HG02798 (cell line): Measurements from ENCODE around the gene DIP2C.

ENCODE experiments used
- ATAC-seq: cut with Tn5 transposase; IDR thresholded peaks from one replicate; pipeline ENCODE4 v1.9.1; 2021; ENCODE audit warnings: mild to moderate bottlenecking; ENCODE audit not compliant: unreplicated experiment, poor library complexity

DIP2C gene

DNA sequence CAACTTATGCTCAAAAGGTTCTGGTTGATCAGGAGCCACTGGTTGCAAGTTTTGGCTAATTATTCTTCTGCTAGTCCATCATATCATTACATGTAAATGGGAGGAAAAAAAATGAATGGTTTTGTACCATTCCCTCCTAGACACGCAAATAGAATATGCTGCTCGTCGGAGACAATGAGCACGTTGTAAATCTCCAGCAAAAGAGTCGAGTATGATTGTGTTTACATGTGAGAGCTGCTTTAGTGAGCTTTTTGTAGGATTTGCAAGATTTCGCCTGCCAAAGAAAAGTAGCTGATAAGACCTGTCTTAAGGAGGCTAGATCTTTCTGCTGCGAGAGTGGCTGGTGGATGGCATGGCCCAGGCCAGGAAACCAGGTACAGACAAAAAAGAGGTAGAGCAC, 445.2 kb downstream of the DIP2C start:
- no peak for ATAC-seq

DNA sequence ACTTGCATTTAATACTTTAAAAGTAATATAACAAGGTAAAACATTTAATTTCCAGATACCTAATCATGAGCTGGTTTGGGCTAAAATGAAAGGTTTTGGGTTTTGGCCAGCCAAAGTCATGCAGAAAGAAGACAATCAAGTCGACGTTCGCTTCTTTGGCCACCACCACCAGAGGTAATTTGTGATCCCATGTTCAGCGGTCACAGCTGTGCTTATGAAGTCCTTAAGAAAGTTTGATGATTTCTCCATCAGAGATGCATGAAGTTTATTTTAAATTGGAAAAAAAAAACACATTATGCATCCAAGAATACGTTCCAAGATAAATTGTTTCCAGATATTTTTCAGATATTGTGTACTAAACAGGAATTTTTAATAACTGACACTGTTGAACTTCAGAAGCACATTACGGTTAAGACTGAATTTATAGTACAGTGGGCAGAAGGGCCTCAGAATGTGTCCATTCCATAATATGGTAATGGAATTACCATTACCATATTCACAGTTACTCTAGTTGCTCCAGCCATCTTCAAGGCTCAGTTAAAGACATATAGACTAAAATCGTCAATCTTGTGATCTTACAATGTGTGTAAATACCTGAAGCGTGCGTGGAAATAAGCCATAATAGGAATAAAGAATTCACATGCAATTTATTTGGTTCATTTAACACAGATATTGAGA, 447.4 kb downstream of the DIP2C start:
- no peak for ATAC-seq

DNA sequence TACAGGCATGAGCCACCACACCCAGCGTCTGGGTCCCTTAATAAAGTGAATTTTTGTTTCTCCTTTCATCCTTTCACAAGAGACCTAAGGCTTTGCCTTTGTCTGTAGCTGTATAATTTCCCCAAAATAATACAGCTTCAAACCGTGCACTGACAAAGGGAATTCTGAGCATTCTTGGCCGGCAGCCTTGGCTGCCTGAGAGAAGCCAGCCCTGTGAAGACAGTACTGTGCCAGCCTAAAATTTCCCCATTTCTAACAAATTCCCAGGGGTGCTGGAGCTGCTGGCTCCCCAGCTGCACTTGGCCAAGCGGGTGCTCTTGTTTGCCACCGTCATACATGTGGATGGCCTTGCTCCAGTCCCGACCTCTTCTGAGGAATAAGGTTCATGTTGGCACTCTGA, 448.0 kb downstream of the DIP2C start:
- ATAC-seq = no peak

DNA sequence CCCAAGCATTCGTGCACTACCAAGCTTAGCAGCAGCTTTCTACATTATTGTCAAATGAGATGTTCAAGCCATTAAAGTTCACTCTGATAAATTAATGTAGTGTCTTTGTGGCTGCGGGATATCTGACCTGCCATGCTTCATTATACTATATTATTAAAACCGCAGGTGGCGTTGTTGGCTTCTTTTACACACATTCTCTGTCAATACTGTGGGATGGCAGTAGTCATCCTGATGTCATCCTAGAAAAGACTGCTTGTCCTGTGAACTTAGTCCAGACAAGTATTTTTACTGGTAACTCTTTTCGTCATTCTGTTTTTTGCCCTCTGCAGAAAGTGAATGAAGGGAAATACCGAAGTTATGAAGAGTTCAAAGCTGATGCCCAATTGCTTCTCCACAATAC, 450.4 kb downstream of the DIP2C start:
- no peak for ATAC-seq

DNA sequence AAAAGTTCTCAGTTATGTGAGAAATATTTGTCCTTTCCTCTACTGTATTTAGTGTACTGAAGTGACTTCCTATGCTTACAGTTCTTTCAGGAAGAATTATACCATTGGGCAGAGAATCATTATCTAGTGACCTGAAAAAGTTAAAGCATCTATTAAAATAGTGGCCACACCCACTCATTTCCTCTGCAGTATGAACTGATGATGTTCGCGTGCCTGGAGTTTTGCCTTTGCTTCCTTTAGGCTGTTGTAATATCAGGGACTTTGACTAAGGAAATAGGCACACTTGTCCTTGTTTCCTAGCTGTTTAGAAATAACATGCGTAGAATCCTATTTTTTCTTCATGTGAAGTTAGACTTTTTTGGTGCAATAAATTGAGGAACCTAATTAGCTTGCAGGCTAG, 453.6 kb downstream of the DIP2C start:
- no peak for ATAC-seq

DNA sequence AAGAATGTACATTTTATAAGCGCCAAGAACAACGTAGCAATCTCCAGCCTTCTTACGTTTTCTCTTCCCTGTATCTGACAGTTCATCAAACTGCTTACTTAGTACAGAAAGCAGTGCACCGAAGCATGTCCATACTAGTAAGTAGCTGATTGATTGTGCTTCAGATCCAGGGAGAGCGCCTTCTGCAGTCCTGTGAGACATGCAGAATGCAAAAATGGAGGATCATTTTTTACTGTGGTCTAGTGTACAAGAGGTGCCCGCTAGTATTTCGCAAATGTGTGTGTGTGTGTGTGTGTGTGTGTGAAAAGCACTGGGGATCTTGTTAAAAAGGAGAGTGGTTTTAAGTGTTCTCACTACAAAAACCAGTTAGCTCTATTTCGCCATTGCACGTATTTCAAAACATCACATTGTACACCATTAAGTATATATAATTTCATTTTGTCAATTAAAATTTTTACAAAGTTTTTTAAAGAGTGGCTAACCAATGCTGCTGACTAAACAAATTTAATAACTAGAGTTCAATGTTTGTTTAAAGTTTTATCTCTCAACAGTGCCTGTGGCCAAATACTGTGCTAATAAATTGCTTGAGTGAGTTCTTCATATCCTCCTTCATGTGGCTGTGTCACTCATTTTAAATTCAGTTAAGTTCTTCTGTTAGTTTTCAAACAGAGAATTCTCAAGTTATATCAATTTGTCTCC, 454.6 kb downstream of the DIP2C start:
- no peak for ATAC-seq

DNA sequence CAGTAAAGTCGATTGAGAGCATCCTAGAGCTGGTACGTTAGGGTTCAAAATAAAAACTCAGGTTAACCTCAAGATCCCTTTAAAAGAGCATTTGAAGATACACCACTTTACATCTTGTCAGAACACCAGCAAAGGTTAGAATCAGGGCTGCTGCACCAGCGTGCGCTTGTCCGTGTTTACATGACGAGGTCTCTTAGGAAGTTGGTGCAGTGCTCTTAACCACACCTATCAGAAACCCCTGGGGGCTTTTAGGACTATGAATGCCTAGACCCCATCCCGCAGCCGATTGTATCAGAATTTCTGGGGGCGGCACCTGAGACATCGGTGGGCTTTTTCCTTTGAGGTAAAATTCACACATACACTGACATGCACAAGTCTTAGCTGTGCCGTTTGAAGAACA, 456.6 kb downstream of the DIP2C start:
- no peak for ATAC-seq

DNA sequence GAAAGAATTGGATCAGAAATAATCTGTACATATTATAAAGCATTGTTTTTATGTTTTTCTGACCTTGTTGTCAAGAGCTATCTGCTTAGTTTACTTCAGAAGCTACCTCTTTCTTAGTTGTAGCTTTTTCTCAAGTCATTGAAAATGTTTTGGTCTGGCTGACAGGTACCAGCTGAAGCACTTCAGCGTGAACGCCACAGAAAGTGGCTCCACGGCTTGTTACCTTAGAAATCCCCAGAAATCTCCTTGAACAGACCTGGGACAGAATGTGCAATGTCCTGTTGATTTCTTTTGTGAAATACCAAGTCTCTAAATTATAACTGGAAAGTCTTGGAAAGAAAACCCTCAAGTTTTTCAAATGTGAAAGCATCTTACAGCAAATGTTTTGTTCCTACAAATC, 457.4 kb downstream of the DIP2C start:
- ATAC-seq = no peak

DNA sequence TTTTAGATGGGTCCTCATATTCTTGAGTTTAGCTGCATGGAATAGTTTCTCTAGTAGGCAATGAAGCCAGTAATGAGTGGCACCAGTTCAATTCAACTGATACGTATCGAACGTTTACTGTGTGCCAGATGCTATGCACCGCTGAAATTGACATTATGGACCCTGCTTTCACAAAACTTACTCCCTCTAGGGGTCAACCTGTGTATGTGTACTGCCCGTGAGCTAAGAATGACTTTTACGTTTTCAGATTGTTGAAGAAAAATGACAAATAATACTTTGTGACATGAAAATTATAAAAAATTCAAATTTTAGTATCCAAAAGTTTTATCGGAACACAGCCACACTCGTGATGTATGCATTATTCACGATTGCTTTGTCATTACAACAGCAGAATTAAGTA, 458.7 kb downstream of the DIP2C start:
- no peak for ATAC-seq

DNA sequence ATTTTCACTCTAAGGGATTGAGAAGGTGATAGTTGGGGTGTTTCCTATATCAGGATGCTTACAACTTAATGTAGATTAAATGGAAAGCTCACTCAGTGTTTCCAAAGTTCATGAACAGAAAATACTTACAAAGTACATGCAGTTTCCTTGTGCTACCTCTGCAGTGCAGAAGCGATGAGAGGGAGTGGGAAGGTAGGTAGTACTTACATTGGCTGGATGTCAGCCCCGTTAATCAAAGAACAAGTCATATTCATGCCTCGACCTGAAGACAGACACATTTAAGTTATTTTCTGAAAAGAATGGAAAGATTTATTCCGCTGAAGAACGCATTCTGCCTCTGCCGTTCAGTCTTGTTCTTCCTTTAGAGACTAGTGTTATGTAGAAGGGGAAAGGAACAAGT, 461.1 kb downstream of the DIP2C start:
- no peak for ATAC-seq

DNA sequence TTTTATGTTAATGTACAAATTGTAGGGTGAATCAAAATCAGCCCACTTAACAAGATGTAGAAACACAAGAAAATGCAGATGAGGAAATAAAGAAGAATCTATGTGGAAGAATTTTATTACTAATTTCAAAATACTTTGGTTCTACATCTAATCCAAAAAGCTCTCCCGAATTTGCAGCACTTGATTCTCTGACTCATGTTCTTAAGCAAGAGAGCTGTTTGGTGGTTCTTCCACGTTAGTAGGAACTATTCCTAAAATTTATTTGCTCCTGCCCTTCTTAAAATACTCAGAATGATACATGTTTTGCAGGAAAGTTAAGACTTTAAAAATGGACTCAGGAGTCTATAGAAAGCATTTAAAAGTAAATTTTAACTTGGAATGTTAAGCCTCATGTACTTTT, 462.5 kb downstream of the DIP2C start:
- ATAC-seq = no peak

DNA sequence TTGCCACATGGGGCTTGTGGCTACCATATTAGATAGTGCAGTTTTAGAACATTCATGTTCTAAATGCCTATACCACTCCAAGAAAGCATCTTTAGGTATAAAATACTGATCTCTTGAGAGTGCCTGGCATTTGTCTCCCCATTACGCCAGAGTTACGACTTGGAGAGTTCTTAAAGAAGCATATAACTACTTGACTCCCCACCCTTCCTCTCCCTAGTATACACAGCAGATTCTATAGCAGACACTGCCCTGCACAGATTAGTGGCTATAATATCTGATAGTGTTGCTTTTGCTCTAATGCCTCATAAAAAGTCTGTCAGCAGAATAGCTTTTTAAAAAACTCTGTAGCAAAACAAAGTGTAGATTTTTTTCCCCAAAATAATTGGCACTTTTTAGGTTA, 463.4 kb downstream of the DIP2C start:
- no peak for ATAC-seq

DNA sequence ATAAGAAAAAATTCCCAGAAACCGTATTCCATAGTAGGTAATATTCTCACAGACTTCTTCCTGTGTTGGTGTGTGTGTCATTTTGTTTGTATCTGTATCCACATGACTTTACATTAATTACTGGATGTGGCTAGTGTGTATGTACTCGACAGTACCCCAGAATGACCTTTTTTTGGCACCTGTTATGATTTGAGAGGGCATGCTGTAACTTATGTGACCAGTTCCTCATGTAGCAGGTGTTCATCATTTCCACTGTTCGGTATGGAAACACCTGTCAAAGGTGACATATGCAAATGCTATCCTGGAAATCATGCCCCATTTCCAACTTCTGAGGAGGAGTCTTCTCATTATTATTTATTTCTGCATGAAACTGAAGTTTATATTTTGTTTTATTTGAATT, 464.9 kb downstream of the DIP2C start:
- ATAC-seq = peak; percentile 47
